ENCODE measurements around the gene CREBBP.
"Not testable (repeated sequence)": the region's sequence is repeated elsewhere in the genome, so short reads cannot be mapped to it uniquely, and the experiment has no call there.

Gene CREBBP

DNA sequence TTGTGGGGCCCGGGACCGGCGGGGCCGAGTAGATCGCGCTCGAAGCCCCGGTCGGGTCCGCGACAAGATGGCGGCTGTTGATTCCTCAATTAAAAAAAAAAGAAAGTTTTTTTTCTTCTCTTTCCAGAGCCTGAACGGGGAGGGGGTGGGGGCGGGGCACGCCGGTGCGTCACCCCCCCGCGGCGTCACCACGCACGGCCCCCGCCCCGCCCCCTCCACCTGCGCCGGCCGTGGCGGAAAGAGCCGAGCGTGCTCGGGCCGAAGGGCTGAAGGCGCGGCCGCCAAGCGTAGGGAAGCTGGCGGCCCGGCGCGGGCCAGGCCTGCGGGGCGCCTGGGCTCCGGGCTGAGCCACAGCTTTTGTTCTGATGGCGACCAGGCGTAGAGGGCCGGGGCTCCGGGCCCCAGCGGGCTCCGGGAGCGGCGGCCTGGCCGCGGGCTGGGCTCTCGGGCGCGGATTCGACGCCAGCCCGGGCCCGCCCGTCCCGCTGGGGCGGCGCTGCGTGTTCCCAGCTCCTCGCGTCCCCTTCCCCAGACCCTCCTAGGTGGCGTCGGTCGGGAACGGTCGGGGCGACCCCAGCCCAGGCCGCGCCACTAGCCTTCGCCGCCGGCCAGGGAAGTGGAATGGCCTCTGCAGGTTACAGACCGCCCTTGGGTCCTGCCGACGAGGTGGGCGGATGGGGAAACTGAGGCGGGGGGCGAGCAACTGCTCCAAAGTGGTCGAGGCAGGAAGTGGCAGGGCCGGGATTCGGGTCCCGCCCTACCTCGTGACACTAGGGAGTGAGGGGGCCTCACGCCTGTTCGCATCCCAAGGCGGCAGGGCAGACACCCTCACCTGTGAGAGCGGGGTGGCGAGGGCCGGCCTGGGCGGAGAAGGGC, at the start of gene CREBBP:
Gene CREBBP (minus strand): TSS at position 91 of the 876 bp plus-strand sequence. CDS start 797 bp downstream, outside the sequence.
- H3K4me1 Mint-ChIP-seq (ENCODE audit: low read depth), result peaks cover 45% of the 10 kb centered on the region
- no peaks in the 10 kb centered on the region for H3K9me3 Mint-ChIP-seq
- peaks cover 17% of the 10 kb centered on the region for H3K36me3 Mint-ChIP-seq (ENCODE audit: low read depth)
- peak within 1 kb of the TSS; percentile 70 for H3K27ac Mint-ChIP-seq
- H3K27me3 Mint-ChIP-seq, result peaks cover 5% of the 10 kb centered on the region
- H3K4me3 Mint-ChIP-seq, result peak within 1 kb of the TSS; percentile 95

DNA sequence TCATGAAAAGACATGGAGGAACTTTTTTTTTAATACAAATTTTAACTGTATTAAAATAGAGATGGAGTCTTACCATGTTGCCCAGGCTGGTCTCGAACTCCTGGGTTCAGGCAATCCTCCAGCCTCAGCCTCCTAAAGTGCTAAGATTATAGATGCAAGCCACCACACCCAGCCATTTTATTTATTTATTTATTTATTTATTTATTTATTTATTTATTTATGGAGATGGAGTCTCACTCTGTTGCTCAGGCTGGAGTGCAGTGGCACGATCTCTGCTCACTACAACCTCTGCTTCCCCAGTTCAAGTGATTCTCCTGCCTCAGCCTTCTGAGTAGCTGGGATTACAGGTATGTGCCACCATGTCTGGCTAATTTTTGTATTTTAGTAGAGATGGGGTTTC, 46.6 kb upstream of the CREBBP start:
- H3K4me1 Mint-ChIP-seq (ENCODE audit: low read depth); H3K36me3 Mint-ChIP-seq (ENCODE audit: low read depth): not testable (repeated sequence)

DNA sequence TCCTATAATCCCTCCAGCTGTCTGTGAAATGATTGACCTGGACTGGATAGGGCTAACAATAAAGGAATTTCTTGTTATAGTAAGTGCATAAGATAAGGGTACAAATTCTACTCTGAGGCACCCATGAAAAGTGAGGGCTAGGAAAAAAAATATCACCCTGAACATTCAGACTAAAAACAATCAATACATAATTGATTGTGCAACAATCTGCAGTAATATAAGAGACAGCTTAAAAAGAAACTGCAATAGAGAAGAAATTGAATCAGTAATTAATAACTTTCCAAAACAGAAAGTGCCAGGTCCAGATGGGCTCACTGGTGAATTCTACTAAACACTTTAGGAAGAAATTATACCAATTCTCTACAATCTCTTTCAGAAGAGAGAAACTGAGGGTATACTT, 44.2 kb upstream of the CREBBP start:
- H3K27me3 Mint-ChIP-seq, result peaks cover 15% of the 10 kb centered on the region

More for the DNA sequence above, 46.6 kb upstream of the CREBBP start:
- not testable (repeated sequence) for H3K27ac Mint-ChIP-seq, H3K9me3 Mint-ChIP-seq, H3K4me3 Mint-ChIP-seq, H3K27me3 Mint-ChIP-seq

GRCh38 chr16:3922241-3922640, 41.7 kb upstream of the CREBBP start:
- H3K27ac Mint-ChIP-seq, result no peak overlapping the region
- H3K36me3 Mint-ChIP-seq (ENCODE audit: low read depth), result peaks cover 6% of the 10 kb centered on the region
- H3K27me3 Mint-ChIP-seq, result peaks cover 19% of the 10 kb centered on the region
- no peaks in the 10 kb centered on the region for H3K4me1 Mint-ChIP-seq (ENCODE audit: low read depth)
- H3K9me3 Mint-ChIP-seq, result peaks cover 6% of the 10 kb centered on the region
- no peak overlapping the region for H3K4me3 Mint-ChIP-seq

More for the DNA sequence above, 44.2 kb upstream of the CREBBP start:
- no peaks in the 10 kb centered on the region for H3K36me3 Mint-ChIP-seq (ENCODE audit: low read depth)
- no peak overlapping the region for H3K27ac Mint-ChIP-seq
- H3K9me3 Mint-ChIP-seq, result no peaks in the 10 kb centered on the region
- H3K4me3 Mint-ChIP-seq, result no peak overlapping the region
- H3K4me1 Mint-ChIP-seq (ENCODE audit: low read depth), result no peaks in the 10 kb centered on the region

- H3K4me3 Mint-ChIP-seq, result no peak overlapping the region
- peaks cover 6% of the 10 kb centered on the region for H3K36me3 Mint-ChIP-seq (ENCODE audit: low read depth)
- H3K9me3 Mint-ChIP-seq, result peaks cover 6% of the 10 kb centered on the region
- H3K27ac Mint-ChIP-seq, result no peak overlapping the region
- H3K4me1 Mint-ChIP-seq (ENCODE audit: low read depth), result no peaks in the 10 kb centered on the region
- peaks cover 15% of the 10 kb centered on the region for H3K27me3 Mint-ChIP-seq
Measured at GRCh38 chr16:3920206-3920605, 39.7 kb upstream of the CREBBP start.

DNA sequence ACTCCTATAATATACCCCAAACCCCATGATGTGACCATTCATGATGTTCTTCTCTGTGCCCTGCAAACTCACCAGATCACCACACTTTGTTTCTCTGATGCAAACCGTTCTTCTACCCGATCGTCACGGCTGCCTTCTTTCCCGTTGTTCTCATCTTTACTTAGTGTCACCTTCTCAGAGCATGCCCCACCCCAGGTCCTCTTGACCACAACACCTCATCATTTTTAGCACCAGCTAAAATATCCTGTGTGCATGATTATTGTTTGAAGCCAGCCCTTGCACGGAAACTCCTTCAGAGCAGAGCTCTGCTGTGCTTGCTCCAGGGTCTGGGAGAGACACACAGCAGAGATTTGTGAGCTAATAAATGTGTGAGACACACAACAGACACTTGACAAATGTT, 38.9 kb upstream of the CREBBP start:
- Mint-ChIP-seq H3K4me3 (no peak overlapping the region), H3K9me3 (peaks cover 6% of the 10 kb centered on the region), H3K36me3 (ENCODE audit: low read depth) (peaks cover 6% of the 10 kb centered on the region), H3K27me3 (peaks cover 15% of the 10 kb centered on the region), H3K27ac (no peak overlapping the region), H3K4me1 (ENCODE audit: low read depth) (no peaks in the 10 kb centered on the region)

- no peak overlapping the region for H3K4me3 Mint-ChIP-seq
Measured at GRCh38 chr16:3915426-3916260, 35.1 kb upstream of the CREBBP start.

DNA sequence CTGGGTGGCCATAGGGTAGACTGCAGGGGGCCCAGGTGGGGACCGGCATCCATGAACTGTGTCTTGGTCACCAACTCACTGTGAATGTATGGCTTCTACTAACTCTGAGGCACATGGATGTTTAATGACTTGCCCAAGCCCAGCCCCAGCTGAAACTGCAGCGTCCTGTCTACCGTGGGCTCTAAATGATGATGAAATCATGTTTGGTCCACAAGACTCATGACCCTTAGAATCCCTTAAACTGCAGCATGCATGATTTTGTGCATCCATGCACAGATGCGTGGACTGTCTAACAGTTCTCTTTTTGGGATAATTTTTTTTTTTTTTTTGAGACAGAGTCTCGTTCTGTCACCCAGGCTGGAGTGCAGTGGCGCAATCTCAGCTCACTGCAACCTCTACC, 32.4 kb upstream of the CREBBP start:
- Mint-ChIP-seq H3K4me3 (no peak overlapping the region), H3K27ac (no peak overlapping the region), H3K27me3 (no peaks in the 10 kb centered on the region), H3K36me3 (ENCODE audit: low read depth) (no peaks in the 10 kb centered on the region), H3K4me1 (ENCODE audit: low read depth) (no peaks in the 10 kb centered on the region), H3K9me3 (no peaks in the 10 kb centered on the region)

More at GRCh38 chr16:3915426-3916260, 35.1 kb upstream of the CREBBP start:
- H3K4me1 Mint-ChIP-seq (ENCODE audit: low read depth), result no peaks in the 10 kb centered on the region
- no peak overlapping the region for H3K27ac Mint-ChIP-seq
- H3K9me3 Mint-ChIP-seq, result peaks cover 6% of the 10 kb centered on the region
- H3K27me3 Mint-ChIP-seq, result peaks cover 4% of the 10 kb centered on the region
- peaks cover 6% of the 10 kb centered on the region for H3K36me3 Mint-ChIP-seq (ENCODE audit: low read depth)

GRCh38 chr16:3912373-3912772, 31.9 kb upstream of the CREBBP start:
- H3K9me3 Mint-ChIP-seq, result no peaks in the 10 kb centered on the region
- H3K27ac Mint-ChIP-seq, result no peak overlapping the region
- H3K4me3 Mint-ChIP-seq, result no peak overlapping the region
- H3K36me3 Mint-ChIP-seq (ENCODE audit: low read depth), result no peaks in the 10 kb centered on the region
- no peaks in the 10 kb centered on the region for H3K27me3 Mint-ChIP-seq
- no peaks in the 10 kb centered on the region for H3K4me1 Mint-ChIP-seq (ENCODE audit: low read depth)

DNA sequence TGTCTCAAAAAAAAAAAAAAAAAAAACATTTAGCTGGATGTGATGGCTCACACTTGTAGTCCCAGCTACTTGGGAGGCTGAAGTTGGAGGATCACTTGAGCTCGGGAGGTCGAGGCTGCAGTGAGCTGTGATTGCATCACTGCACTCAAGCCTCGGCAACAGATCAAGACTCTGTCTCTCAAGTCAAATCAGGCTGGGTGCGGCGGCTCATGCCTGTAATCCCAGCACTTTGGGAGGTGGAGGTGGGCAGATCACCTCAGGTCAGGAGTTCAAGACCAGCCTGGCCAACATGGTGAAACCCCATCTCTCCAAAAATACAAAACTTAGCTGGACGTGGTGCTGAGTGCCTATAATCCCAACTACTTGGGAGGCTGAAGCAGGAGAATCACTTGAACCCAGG, 31.2 kb upstream of the CREBBP start:
- not testable (repeated sequence) for H3K9me3 Mint-ChIP-seq; H3K36me3 Mint-ChIP-seq (ENCODE audit: low read depth); H3K4me3 Mint-ChIP-seq; H3K4me1 Mint-ChIP-seq (ENCODE audit: low read depth); H3K27me3 Mint-ChIP-seq; H3K27ac Mint-ChIP-seq

DNA sequence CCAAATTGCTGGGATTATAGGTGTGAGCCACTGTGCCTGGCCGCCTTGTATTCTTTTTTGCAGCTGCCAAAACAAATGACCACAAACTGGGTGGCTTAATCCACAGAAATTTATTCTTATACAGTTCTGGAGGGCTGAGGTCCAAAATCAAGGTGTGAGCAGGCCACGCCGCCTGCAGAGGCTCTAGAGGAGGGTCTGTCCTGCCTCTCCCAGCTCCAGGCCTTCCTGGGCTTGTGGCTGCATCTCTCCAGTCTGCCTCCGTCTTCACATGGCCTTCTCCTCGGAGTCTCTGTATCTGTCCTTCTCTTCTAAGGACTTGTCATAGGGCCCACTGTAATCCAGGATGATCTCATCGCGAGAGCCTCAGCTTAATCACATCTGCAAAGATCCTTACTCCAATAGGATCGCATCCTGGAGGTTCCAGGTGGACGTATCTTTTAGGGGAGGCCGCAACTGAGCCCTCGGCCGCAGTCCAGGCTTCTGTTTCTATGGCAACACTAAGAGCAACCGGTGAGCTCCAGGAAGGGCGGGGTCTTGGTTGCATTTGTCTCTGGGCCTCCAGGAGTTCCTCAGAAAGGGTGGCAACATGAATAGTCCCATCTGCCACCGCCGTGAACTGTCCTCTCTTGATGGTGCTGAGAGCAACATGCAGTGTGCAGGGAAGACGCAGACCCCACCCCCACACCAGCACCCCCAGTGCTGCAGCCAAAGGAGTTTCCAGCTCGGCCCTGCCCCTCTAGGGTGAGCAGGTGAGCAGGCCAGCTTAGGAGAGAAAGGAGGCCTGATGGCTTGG, 29.5 kb upstream of the CREBBP start:
- no peaks in the 10 kb centered on the region for H3K27me3 Mint-ChIP-seq
- no peaks in the 10 kb centered on the region for H3K4me1 Mint-ChIP-seq (ENCODE audit: low read depth)
- H3K27ac Mint-ChIP-seq, result no peak overlapping the region
- no peaks in the 10 kb centered on the region for H3K9me3 Mint-ChIP-seq
- no peak overlapping the region for H3K4me3 Mint-ChIP-seq
- H3K36me3 Mint-ChIP-seq (ENCODE audit: low read depth), result no peaks in the 10 kb centered on the region

DNA sequence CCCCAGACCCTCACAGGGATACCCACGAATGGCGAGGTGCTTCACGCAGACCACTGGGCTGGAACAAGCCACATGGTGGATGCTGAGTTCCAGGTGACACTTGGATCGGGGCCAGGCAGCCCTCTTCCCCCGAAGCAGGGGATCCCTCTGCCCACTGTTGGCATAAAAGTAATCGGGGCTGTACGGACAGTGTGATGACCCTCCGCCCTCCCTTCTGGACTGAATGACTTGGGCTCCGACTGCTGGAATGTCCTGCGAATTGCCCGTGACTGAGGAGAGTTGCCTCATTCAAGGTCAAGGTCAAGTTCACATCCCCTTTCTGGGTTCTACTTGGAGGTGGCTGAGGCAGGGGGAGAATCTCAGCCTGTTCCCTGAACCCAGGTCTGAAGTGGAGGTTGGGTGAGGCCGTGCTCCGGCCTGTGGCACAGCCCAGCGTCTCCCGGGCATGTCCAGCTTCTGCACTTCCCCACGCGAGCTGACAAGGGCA, 28.5 kb upstream of the CREBBP start:
- Mint-ChIP-seq H3K36me3 (ENCODE audit: low read depth) (no peaks in the 10 kb centered on the region), H3K9me3 (no peaks in the 10 kb centered on the region), H3K4me1 (ENCODE audit: low read depth) (no peaks in the 10 kb centered on the region), H3K27me3 (no peaks in the 10 kb centered on the region), H3K27ac (no peak overlapping the region), H3K4me3 (no peak overlapping the region)

- H3K27ac Mint-ChIP-seq, result no peak overlapping the region
- no peak overlapping the region for H3K4me3 Mint-ChIP-seq
- no peaks in the 10 kb centered on the region for H3K9me3 Mint-ChIP-seq
- no peaks in the 10 kb centered on the region for H3K36me3 Mint-ChIP-seq (ENCODE audit: low read depth)
- H3K4me1 Mint-ChIP-seq (ENCODE audit: low read depth), result no peaks in the 10 kb centered on the region
- H3K27me3 Mint-ChIP-seq, result no peaks in the 10 kb centered on the region
Measured at GRCh38 chr16:3907586-3907985, 27.1 kb upstream of the CREBBP start.

GRCh38 chr16:3906363-3906762, 25.9 kb upstream of the CREBBP start:
- Mint-ChIP-seq H3K27me3 (no peaks in the 10 kb centered on the region), H3K4me3 (no peak overlapping the region), H3K9me3 (no peaks in the 10 kb centered on the region), H3K27ac (no peak overlapping the region), H3K4me1 (ENCODE audit: low read depth) (no peaks in the 10 kb centered on the region), H3K36me3 (ENCODE audit: low read depth) (no peaks in the 10 kb centered on the region)
